Measurements from ENCODE around the gene KLK2.

DNA sequence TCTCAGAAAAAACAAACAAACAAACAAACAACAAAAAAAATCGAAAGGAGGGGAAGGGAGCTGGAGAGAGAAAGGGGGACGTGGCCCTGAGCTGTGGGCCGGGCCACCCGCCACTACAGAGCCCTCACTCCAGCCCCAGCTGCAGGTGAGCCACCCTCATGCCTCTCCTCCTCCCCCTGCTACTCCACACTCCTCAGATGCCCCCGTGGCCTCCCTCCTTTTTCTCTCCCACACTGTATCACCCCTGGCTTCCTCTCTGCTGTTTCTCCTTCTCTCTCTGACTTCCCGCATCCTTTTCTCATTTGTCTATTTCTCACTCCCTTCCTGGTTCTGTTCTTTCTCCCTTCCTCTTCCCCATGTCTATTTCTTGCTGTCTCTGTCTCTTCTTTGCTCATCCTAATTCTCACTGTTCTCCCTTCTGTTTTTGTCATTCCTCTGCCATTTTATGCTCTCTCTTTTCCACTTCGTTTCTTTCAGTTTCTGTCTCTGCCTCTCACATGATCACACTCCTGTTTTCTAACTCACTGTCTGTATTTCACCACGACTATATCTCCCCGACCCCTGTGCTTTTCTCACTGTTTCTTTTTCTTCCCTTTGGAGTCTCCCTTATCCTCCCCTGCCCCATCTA lies 2.7 kb downstream of the KLK2 start:
- TF ChIP-seq, protein P1, sequence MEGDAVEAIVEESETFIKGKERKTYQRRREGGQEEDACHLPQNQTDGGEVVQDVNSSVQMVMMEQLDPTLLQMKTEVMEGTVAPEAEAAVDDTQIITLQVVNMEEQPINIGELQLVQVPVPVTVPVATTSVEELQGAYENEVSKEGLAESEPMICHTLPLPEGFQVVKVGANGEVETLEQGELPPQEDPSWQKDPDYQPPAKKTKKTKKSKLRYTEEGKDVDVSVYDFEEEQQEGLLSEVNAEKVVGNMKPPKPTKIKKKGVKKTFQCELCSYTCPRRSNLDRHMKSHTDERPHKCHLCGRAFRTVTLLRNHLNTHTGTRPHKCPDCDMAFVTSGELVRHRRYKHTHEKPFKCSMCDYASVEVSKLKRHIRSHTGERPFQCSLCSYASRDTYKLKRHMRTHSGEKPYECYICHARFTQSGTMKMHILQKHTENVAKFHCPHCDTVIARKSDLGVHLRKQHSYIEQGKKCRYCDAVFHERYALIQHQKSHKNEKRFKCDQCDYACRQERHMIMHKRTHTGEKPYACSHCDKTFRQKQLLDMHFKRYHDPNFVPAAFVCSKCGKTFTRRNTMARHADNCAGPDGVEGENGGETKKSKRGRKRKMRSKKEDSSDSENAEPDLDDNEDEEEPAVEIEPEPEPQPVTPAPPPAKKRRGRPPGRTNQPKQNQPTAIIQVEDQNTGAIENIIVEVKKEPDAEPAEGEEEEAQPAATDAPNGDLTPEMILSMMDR (optimal IDR thresholded peaks at IDR 0.05 in 1 of 3, IDR thresholded peaks at IDR 0.05 in 1 of 3, conservative IDR thresholded peaks at IDR 0.05 in 1 of 3; ENCODE audit: extremely low read depth in 1 of 3, insufficient read depth in 2 of 3, low read length in 3 of 3), result no peak
- no peak for TF ChIP-seq EZH2 (IDR thresholded peaks at IDR 0.05; ENCODE audit: low read length)

Data from keratinocyte (primary cell).